T-helper 17 cell (primary cell): ENCODE data around the gene MAGT1. TPM values are rescaled to one million over a fixed set of nuclear protein-coding genes. Genes with fewer than 3 reads are reported as not detected.

Experiments
- ATAC-seq: fragments of 150-1000 bp; cut with Tn5 transposase; 2 replicates; pipeline ENCODE4 v1.10.0; 2021; ENCODE audit warnings: mild to moderate bottlenecking, moderate library complexity
- DNase-seq, 3 donors: peaks; one replicate each; pipeline versions ENCODE4 v3.0.0 to v3.0.0-alpha.2; 2020 to 2021
- H3K9me3 ChIP-seq: one replicate; pipeline ENCODE4 v1.7.0; 2013; ENCODE audit warnings: low read length, mild to moderate bottlenecking; ENCODE audit not compliant: control insufficient read depth, poor library complexity, severe bottlenecking
- H3K27ac Mint-ChIP-seq: one replicate; pipeline ENCODE4 v1.8.0; 2022; ENCODE audit warnings: mild to moderate bottlenecking, moderate library complexity, mixed read lengths
- H3K27me3 Mint-ChIP-seq: one replicate; pipeline ENCODE4 v1.8.0; 2022; ENCODE audit warnings: mixed read lengths
- H3K36me3 Mint-ChIP-seq: one replicate; pipeline ENCODE4 v1.8.0; 2022; ENCODE audit warnings: low read depth, mixed read lengths
- H3K4me1 Mint-ChIP-seq: one replicate; pipeline ENCODE4 v1.8.0; 2022; ENCODE audit warnings: mild to moderate bottlenecking, mixed read lengths
- H3K4me3 Mint-ChIP-seq: one replicate; pipeline ENCODE4 v1.8.0; 2022; ENCODE audit warnings: mild to moderate bottlenecking, moderate library complexity, mixed read lengths
- total RNA-seq, 4 donors: library from RNA in 2 of 4; stranded (reverse) in 2 of 4; gene quantifications; one replicate each; pipeline ENCODE4 v1.2.3 and lab custom pipeline; 2022 to 2026

MAGT1 gene
- total RNA-seq, 2 donors from 2014 or later, result 36.5 to 38.6 TPM

- no peak overlapping the region for H3K27ac Mint-ChIP-seq
- no peak for DNase-seq
- no peaks in the 10 kb centered on the region for H3K4me1 Mint-ChIP-seq
- H3K27me3 Mint-ChIP-seq, result no peaks in the 10 kb centered on the region
- no peaks in the 10 kb centered on the region for H3K36me3 Mint-ChIP-seq
- ATAC-seq, result no peak
- no peak overlapping the region for H3K4me3 Mint-ChIP-seq
- no peaks in the 10 kb centered on the region for H3K9me3 ChIP-seq
These were observed 100.1 kb downstream of the MAGT1 start for GRCh38 chrX:77795124-77795523.

GRCh38 chrX:77793946-77794345 is 101.3 kb downstream of the MAGT1 start:
- DNase-seq, result no peak
- H3K27me3 Mint-ChIP-seq, result no peaks in the 10 kb centered on the region

DNA sequence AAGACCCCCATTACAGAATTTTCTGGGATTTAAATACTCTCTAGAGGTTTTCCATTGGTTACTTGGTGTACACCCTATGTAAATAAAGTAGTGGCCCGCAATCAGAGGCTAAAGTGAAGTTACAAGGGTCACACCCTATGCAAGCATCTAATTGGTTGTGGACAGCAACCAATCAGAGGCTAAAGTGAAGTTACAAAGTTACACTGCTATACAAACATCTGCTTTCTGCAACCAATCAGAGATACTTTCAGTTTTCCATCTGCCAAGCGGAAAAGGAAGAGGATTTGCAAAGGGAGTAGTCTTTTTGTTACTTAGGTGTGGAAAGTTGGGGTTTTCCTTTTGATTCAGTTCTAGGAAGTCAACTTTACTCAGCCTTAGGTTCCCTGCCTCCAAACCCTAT is 107.2 kb downstream of the MAGT1 start:
- DNase-seq (no peak), ATAC-seq (peak; percentile 40)
- no peaks in the 10 kb centered on the region for H3K27me3 Mint-ChIP-seq
- H3K4me1 Mint-ChIP-seq, result peaks cover 9% of the 10 kb centered on the region
- no peaks in the 10 kb centered on the region for H3K9me3 ChIP-seq
- no peaks in the 10 kb centered on the region for H3K36me3 Mint-ChIP-seq
- peak overlapping the region; percentile 45 for H3K27ac Mint-ChIP-seq
- H3K4me3 Mint-ChIP-seq, result peak overlapping the region; percentile 69

More at GRCh38 chrX:77793946-77794345, 101.3 kb downstream of the MAGT1 start:
- Mint-ChIP-seq H3K36me3 (no peaks in the 10 kb centered on the region), H3K4me3 (no peak overlapping the region), H3K4me1 (no peaks in the 10 kb centered on the region), H3K27ac (no peak overlapping the region)
- no peaks in the 10 kb centered on the region for H3K9me3 ChIP-seq
- no peak for ATAC-seq

DNA sequence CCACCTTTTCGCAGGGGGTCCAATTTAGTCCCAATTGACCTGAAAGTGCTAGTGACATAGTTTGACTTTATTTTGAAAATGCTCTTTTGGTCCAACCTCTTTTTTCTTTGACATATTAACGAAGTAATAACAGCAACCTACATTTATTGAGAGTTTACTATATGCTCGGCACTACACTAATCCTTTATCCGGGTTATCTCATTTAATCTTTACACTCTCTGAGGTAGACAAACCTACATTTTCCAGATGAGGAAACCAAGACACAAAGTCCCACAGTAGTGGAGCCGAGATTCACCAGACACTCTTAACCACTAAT is 108.9 kb downstream of the MAGT1 start:
- Mint-ChIP-seq H3K4me3 (peak overlapping the region; percentile 99), H3K36me3 (no peaks in the 10 kb centered on the region), H3K27ac (peak overlapping the region; percentile 97), H3K4me1 (peaks cover 9% of the 10 kb centered on the region), H3K27me3 (no peaks in the 10 kb centered on the region)
- no peaks in the 10 kb centered on the region for H3K9me3 ChIP-seq
- ATAC-seq (peak; percentile 18), DNase-seq (no peak)

GRCh38 chrX:77785486-77786364 is 109.5 kb downstream of the MAGT1 start, which contains the start of gene ATRX:
Gene ATRX (minus strand): TSS chrX:77786216. CDS start chrX:77786001, 215 bp downstream.
- Mint-ChIP-seq H3K27me3 (no peaks in the 10 kb centered on the region), H3K4me3 (peak within 1 kb of the TSS; percentile 99), H3K36me3 (no peaks in the 10 kb centered on the region), H3K4me1 (peaks cover 9% of the 10 kb centered on the region), H3K27ac (peak within 1 kb of the TSS; percentile 97)
- DNase-seq (peak; percentile 54 to 69 (median 60)), ATAC-seq (peak; percentile 92)
- no peaks in the 10 kb centered on the region for H3K9me3 ChIP-seq

- Mint-ChIP-seq H3K4me1 (peaks cover 20% of the 10 kb centered on the region), H3K36me3 (no peaks in the 10 kb centered on the region), H3K4me3 (peak overlapping the region; percentile 2), H3K27me3 (no peaks in the 10 kb centered on the region), H3K27ac (peak overlapping the region; percentile 27)
- no peaks in the 10 kb centered on the region for H3K9me3 ChIP-seq
- no peak for DNase-seq
- ATAC-seq, result no peak
These were observed 115.5 kb downstream of the MAGT1 start for GRCh38 chrX:77779695-77780094.

DNA sequence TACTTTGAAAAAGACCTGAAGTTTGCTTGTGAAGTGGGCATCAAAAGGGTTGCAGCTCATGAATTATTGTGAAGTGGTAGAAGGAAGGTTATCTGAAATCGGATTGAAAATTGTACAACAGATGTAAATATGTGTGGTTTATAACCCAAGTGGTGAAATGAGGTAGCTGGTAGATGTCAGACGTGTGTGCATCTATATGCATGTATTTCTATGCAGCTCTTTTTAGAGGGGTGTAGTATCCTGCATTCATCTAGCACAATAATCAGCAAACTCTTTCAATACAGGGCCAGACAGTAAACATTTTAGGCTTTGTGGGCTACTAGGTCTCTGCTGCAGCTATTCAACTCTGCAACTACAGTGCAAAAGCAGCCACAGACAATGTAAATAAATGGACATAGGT is 118.6 kb downstream of the MAGT1 start:
- Mint-ChIP-seq H3K27me3 (no peaks in the 10 kb centered on the region), H3K36me3 (no peaks in the 10 kb centered on the region), H3K27ac (no peak overlapping the region), H3K4me1 (peaks cover 22% of the 10 kb centered on the region), H3K4me3 (no peak overlapping the region)
- ATAC-seq (peak; percentile 25), DNase-seq (no peak)
- no peaks in the 10 kb centered on the region for H3K9me3 ChIP-seq

Other genes with a start within 250 kb of the MAGT1 start
- 100 to 1,000 TPM; 103 to 104 TPM for gene ATRX, start 109.2 kb downstream of the MAGT1 start, total RNA-seq
- gene COX7B, start 4.0 kb upstream of the MAGT1 start, total RNA-seq, result 100 to 1,000 TPM; 114 to 115 TPM
- gene ATP7A, start 15.3 kb upstream of the MAGT1 start, total RNA-seq, result 10 to 100 TPM; 11.9 to 12.5 TPM
- gene PGAM4, start 74.2 kb upstream of the MAGT1 start, total RNA-seq, result not detected
- 100 to 1,000 TPM; 256 to 258 TPM for gene PGK1, start 208.8 kb upstream of the MAGT1 start, total RNA-seq
- 10 to 100 TPM; 10.3 to 12.6 TPM for gene TAF9B, start 244.2 kb upstream of the MAGT1 start, total RNA-seq